ENCODE data around the gene ABCA9. TPM values are rescaled to one million over a fixed set of nuclear protein-coding genes. Genes with fewer than 3 reads are reported as not detected.

Gene ABCA9
- total RNA-seq, 1 experiment from 2014 or later, result not detected

DNA sequence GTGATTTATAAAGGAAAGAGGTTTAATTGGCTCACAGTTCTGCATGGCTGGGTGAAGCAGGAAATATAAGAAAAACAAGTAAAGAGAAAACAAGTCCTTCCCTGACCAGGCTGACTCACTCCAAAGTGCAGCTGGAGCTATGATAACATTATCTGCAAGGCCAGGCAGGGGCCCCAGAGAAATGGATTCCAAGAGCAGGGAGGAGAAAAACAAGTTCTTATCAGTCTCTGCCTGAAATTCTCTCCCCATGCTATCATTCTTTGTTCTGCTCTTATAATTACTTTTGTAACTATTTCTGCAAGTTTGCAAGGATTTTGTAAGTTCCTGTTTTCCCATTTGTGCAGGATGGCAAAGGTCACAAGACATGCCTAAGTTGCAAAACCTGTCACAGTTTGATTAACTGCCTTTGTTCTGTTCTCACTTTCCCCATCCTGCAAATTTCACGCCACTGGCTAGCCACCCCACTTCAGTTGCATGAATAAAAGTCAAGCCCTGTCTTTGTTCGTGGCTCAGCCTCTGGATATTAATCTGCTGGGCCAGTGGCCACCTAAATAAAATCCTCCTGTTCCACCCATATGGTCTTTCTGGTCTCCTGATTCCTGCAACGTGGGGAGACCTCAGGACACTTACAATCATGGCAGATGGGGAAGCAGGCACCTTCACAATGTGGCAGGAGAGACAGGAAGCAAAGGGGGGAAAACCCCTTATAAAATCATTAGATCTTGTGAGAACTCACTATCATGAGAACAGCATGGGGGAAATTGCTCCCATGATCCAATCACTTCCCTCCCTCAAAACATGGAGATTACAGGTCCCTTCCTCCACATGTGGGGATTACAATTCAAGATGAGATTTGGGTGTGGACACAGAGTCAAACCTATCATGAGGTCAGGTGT is 13.1 kb downstream of the ABCA9 start:
- Histone ChIP-seq H4K20me1 (ENCODE audit: low read length) (no peaks in the 10 kb centered on the region), H3K4me1 (ENCODE audit: insufficient read depth, low read length) (no peaks in the 10 kb centered on the region), H3K27me3 (ENCODE audit: low read length) (peaks cover 30% of the 10 kb centered on the region; the same call in 1 of the 2 replicates), H3K4me3 (ENCODE audit: low read length) (no peak overlapping the region), H3K79me2 (ENCODE audit: low read length) (no peaks in the 10 kb centered on the region), H2AFZ (ENCODE audit: low read length) (no peak overlapping the region), H3K4me2 (ENCODE audit: low read length) (no peak overlapping the region), H3F3A (ENCODE audit: low read length, unreplicated experiment) (no peaks in the 10 kb centered on the region), H3K36me3 (ENCODE audit: low read depth, low read length) (no peaks in the 10 kb centered on the region), H3K9me2 (replicated peaks; ENCODE audit: low read length) (0 out of 2 replicates have a peak, but pooled peaks cover 3% of the 10 kb centered on the region), H3K27ac (ENCODE audit: low read length) (no peak overlapping the region), H3K9me3 (ENCODE audit: low read length) (no peaks in the 10 kb centered on the region), H3K9ac (ENCODE audit: low read length) (no peak overlapping the region)
- ChIA-PET CTCF (no interaction called here), POLR2A (ENCODE audit: unreplicated experiment) (interaction anchor here (0.6 kb wide), 1 partner anchor 20 kb away, joined by 3 read pairs; no protein-coding TSS in a partner anchor)
- TF ChIP-seq EZH2phosphoT487 (IDR thresholded peaks at IDR 0.05; ENCODE audit: borderline replicate concordance, low read length), result no peak
- TF ChIP-seq, protein P1, sequence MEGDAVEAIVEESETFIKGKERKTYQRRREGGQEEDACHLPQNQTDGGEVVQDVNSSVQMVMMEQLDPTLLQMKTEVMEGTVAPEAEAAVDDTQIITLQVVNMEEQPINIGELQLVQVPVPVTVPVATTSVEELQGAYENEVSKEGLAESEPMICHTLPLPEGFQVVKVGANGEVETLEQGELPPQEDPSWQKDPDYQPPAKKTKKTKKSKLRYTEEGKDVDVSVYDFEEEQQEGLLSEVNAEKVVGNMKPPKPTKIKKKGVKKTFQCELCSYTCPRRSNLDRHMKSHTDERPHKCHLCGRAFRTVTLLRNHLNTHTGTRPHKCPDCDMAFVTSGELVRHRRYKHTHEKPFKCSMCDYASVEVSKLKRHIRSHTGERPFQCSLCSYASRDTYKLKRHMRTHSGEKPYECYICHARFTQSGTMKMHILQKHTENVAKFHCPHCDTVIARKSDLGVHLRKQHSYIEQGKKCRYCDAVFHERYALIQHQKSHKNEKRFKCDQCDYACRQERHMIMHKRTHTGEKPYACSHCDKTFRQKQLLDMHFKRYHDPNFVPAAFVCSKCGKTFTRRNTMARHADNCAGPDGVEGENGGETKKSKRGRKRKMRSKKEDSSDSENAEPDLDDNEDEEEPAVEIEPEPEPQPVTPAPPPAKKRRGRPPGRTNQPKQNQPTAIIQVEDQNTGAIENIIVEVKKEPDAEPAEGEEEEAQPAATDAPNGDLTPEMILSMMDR (conservative IDR thresholded peaks at IDR 0.05; ENCODE audit: low read depth, low read length), result no peak
- intact Hi-C loops (cut with micrococcal nuclease), result loop anchor here (10.0 kb wide), 1 partner anchor 273 kb away; no protein-coding TSS in a partner anchor
- DNase-seq, result no peak
- peak; percentile 80 for ATAC-seq
- BruUV-seq (replicated peaks), result no TSS peak

DNA sequence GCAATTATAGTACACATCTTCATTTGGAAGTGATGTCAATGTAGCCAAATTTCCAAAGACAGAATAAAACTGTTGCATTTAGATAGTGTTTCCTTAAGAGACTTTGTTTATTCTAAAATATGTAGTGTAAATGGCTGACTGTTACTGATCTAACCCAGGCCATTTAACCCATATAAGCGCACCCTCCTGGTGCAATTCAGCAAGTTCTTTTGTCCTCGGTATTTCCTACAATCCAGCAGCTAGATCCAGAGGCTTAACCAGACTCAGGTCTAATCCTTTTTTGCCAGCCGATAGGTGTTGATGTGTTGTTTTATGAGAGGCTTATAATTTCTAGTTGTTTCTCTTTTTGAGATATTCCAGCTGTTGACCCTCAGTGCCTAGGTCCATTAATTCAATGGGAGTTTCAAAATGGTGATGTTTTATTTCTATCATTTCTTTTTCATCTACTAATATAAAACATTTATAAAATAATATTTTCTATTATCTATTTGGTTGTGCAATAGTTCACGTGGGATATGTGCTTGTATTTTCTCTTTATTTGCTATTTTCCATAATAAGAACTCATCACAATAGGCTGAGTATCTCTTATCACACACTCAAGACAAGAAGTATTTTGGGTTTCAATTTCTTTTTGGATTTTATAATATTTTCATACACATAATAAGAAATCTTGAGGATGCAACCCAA is 14.5 kb downstream of the ABCA9 start:
- CTCF ChIA-PET, result interaction anchor here (0.5 kb wide), 1 partner anchor 142 kb away, joined by 3 read pairs; no protein-coding TSS in a partner anchor
- intact Hi-C loops (cut with micrococcal nuclease), result loop anchor here (10.0 kb wide), 1 partner anchor 271 kb away; no protein-coding TSS in a partner anchor
- H3K79me2 ChIP-seq (ENCODE audit: low read length), result no peaks in the 10 kb centered on the region
- POLR2A ChIA-PET (ENCODE audit: unreplicated experiment), result no interaction called here
- 0 out of 2 replicates have a peak, but pooled peaks cover 3% of the 10 kb centered on the region for H3K9me2 ChIP-seq (replicated peaks; ENCODE audit: low read length)
- no peak overlapping the region for H2AFZ ChIP-seq (ENCODE audit: low read length)
- H3K9ac ChIP-seq (ENCODE audit: low read length), result no peak overlapping the region
- H3K9me3 ChIP-seq (ENCODE audit: low read length), result no peaks in the 10 kb centered on the region
- no peaks in the 10 kb centered on the region for H3K4me1 ChIP-seq (ENCODE audit: insufficient read depth, low read length)
- H3K27me3 ChIP-seq (ENCODE audit: low read length), result peaks cover 21% of the 10 kb centered on the region; the same call in 1 of the 2 replicates
- no peak overlapping the region for H3K4me2 ChIP-seq (ENCODE audit: low read length)
- H3K4me3 ChIP-seq (ENCODE audit: low read length), result no peak overlapping the region
- no peaks in the 10 kb centered on the region for H3K36me3 ChIP-seq (ENCODE audit: low read depth, low read length)
- no peak for ATAC-seq
- no TSS peak for BruUV-seq (replicated peaks)
- no peak overlapping the region for H3K27ac ChIP-seq (ENCODE audit: low read length)
- TF ChIP-seq, protein P1 (conservative IDR thresholded peaks at IDR 0.05; ENCODE audit: low read depth, low read length), result peak; percentile 13; the same call in 1 of the 2 replicates
- TF ChIP-seq EZH2phosphoT487 (IDR thresholded peaks at IDR 0.05; ENCODE audit: borderline replicate concordance, low read length), result no peak
- no peaks in the 10 kb centered on the region for H3F3A ChIP-seq (ENCODE audit: low read length, unreplicated experiment)
- no peak for DNase-seq
- H4K20me1 ChIP-seq (ENCODE audit: low read length), result no peaks in the 10 kb centered on the region

Measured in PC-3 (cell line).